SK-N-SH (cell line): ENCODE data around the gene RAB7B. TPM values are rescaled to one million over a fixed set of nuclear protein-coding genes. Genes with fewer than 3 reads are reported as not detected.

Experiments
- CTCF ChIA-PET: fragments of 300-600, 350-600 bp; formaldehyde crosslinking; extraction: SDS; loops from one replicate; lab custom pipeline; 2021; lab: Yijun Ruan, JAX
- POLR2A ChIA-PET: fragments of 350-600 bp; sonication (Branson Sonifier 250); formaldehyde crosslinking; extraction: SDS; loops from one replicate; lab custom pipeline; 2020; ENCODE audit warnings: antibody characterized with exemption, inconsistent platforms; lab: Yijun Ruan, JAX
- DNase-seq: peaks from one replicate; pipeline ENCODE4 v3.0.0; 2012
- H2AFZ ChIP-seq: fragments of 200-600 bp; sonication (generic); 2 replicates; pipeline ENCODE4 v1.8.1; 2016; ENCODE audit warnings: antibody characterized with exemption, mild to moderate bottlenecking, low read depth
- H3F3A ChIP-seq: fragments of 200-600 bp; sonication (generic); replicated peaks from 2 replicates; pipeline ENCODE3; 2016; ENCODE audit warnings: antibody characterized with exemption, mild to moderate bottlenecking; ENCODE audit not compliant: insufficient read depth
- H3K27ac ChIP-seq, 2 experiments: fragments of 200-500 bp in 1 of 2; fragments of 200-600 bp in 1 of 2; sonication (Bioruptor generic) in 1 of 2; sonication (generic), shearing (Covaris generic) in 1 of 2; 2 replicates each; pipeline versions ENCODE4 v1.5.1 to v1.6.1; 2014 to 2016; ENCODE audit warnings: low read depth in 2 of 2, inconsistent platforms in 1 of 2, low read length in 1 of 2, mild to moderate bottlenecking in 1 of 2, mixed read lengths in 1 of 2
- H3K27me3 ChIP-seq: fragments of 200-600 bp; sonication (generic), shearing (Covaris generic); 2 replicates; pipeline ENCODE4 v1.6.1; 2016; ENCODE audit warnings: mixed run types; ENCODE audit not compliant: insufficient read depth
- H3K36me3 ChIP-seq, 2 experiments: fragments of 200-500 bp in 1 of 2; fragments of 200-600 bp in 1 of 2; sonication (Bioruptor generic) in 1 of 2; sonication (generic) in 1 of 2; replicated peaks in 1 of 2; 2 replicates each; pipeline versions ENCODE3 to v1.5.1; 2014 to 2016; ENCODE audit warnings: low read length in 1 of 2, mild to moderate bottlenecking in 1 of 2; ENCODE audit not compliant: insufficient read depth in 2 of 2, control insufficient read depth in 1 of 2
- H3K4me1 ChIP-seq, 2 experiments: fragments of 200-500 bp in 1 of 2; fragments of 200-600 bp in 1 of 2; sonication (Bioruptor generic) in 1 of 2; sonication (generic), shearing (Covaris generic) in 1 of 2; 2 replicates each; pipeline versions ENCODE4 v1.5.1 to v1.6.1; 2014 to 2016; ENCODE audit warnings: low read depth in 1 of 2, low read length in 1 of 2, mixed run types in 1 of 2; ENCODE audit not compliant: insufficient read depth in 2 of 2, control insufficient read depth in 1 of 2
- H3K4me2 ChIP-seq: fragments of 200-600 bp; sonication (generic), shearing (Covaris generic); 2 replicates; pipeline ENCODE4 v1.6.1; 2017; ENCODE audit warnings: mixed run types
- H3K4me3 ChIP-seq, 2 experiments: fragments of 200-500 bp in 1 of 2; fragments of 200-600 bp in 1 of 2; sonication (Bioruptor generic) in 1 of 2; sonication (generic), shearing (Covaris generic) in 1 of 2; 2 replicates each; pipeline versions ENCODE4 v1.5.1 to v1.8.1; 2014 to 2016; ENCODE audit warnings: low read depth in 2 of 2, inconsistent platforms in 1 of 2, low read length in 1 of 2, mild to moderate bottlenecking in 1 of 2, mixed read lengths in 1 of 2, moderate library complexity in 1 of 2
- H3K79me2 ChIP-seq: fragments of 200-600 bp; sonication (generic); 2 replicates; pipeline ENCODE4 v1.8.1; 2017; ENCODE audit warnings: mild to moderate bottlenecking; ENCODE audit not compliant: insufficient read depth
- H3K9ac ChIP-seq: fragments of 200-600 bp; sonication (generic); 2 replicates; pipeline ENCODE4 v1.6.1; 2017; ENCODE audit warnings: mixed run types
- H3K9me2 ChIP-seq: fragments of 200-600 bp; sonication (generic); 2 replicates; pipeline ENCODE4 v1.6.1; 2017; ENCODE audit warnings: mixed run types
- H3K9me3 ChIP-seq: fragments of 200-600 bp; sonication (generic); 2 replicates; pipeline ENCODE4 v1.6.1; 2017; ENCODE audit warnings: mixed run types, mild to moderate bottlenecking, moderate library complexity
- H4K20me1 ChIP-seq: fragments of 200-600 bp; sonication (generic); 2 replicates; pipeline ENCODE4 v1.6.1; 2017; ENCODE audit warnings: mild to moderate bottlenecking, mixed run types; ENCODE audit not compliant: insufficient read depth
- CTCF ChIP-seq: fragments of 200-600 bp; sonication (generic); IDR thresholded peaks from 2 replicates; pipeline ENCODE4 v1.6.1; 2017; ENCODE audit warnings: antibody characterized with exemption, mild to moderate bottlenecking, moderate library complexity
- EP300 ChIP-seq, 2 experiments: IDR thresholded peaks; 2 replicates each; pipeline versions ENCODE4 v1.4.0 to v1.6.1; 2012; ENCODE audit warnings: borderline replicate concordance in 1 of 2, low read depth in 1 of 2, low read length in 1 of 2
- EZH2phosphoT487 ChIP-seq: fragments of 200-600 bp; sonication (generic); IDR thresholded peaks from 2 replicates; pipeline ENCODE4 v1.6.1; 2017; ENCODE audit warnings: low read depth, mixed run types, mild to moderate bottlenecking, antibody characterized with exemption, moderate library complexity, borderline replicate concordance
- IRF3 ChIP-seq: fragments of 150-350 bp; IDR thresholded peaks from 2 replicates; pipeline ENCODE4 v1.6.1; 2016; ENCODE audit warnings: mild to moderate bottlenecking, low read depth, low read length
- MEF2A ChIP-seq: IDR thresholded peaks from 2 replicates; pipeline ENCODE4 v1.4.0; 2012; ENCODE audit warnings: low read depth, borderline replicate concordance
- MXI1 ChIP-seq: IDR thresholded peaks from 2 replicates; pipeline ENCODE4 v1.6.1; 2012; ENCODE audit warnings: mild to moderate bottlenecking, low read depth, low read length, improper control_type of control experiment
- RAD21 ChIP-seq: IDR thresholded peaks from 2 replicates; pipeline ENCODE4 v1.6.1; 2012; ENCODE audit warnings: mild to moderate bottlenecking, low read length
- SMC3 ChIP-seq: IDR thresholded peaks from 2 replicates; pipeline ENCODE4 v1.6.1; 2012; ENCODE audit warnings: low read depth, low read length, improper control_type of control experiment
- WGBS: methylation state at CpG from one replicate; pipeline ENCODE4 v1.1.6; 2017; ENCODE audit warnings: low lambda C conversion rate; 5-methylcytosine and 5-hydroxymethylcytosine counted together
- polyA plus RNA-seq, 3 experiments: library from polyadenylated mRNA; depleted of rRNA; stranded (reverse); fragments of >200 nt; gene quantifications; 2 replicates each; pipeline ENCODE4 v1.2.3, GENCODE V29; 2012

Gene RAB7B
- polyA plus RNA-seq, 1 of the 3 experiments (the other 2 are of a cell fraction): 0.15 TPM

GRCh38 chr1:205985330-205986005 lies 17.7 kb downstream of the RAB7B start:
- Histone ChIP-seq H3K9me3 (no peaks in the 10 kb centered on the region), H3K9ac (no peak overlapping the region), H3K36me3 (no peaks in the 10 kb centered on the region), H4K20me1 (no peaks in the 10 kb centered on the region), H3K4me2 (no peak overlapping the region), H3K79me2 (no peaks in the 10 kb centered on the region), H3K4me3 (no peak overlapping the region), H3K27me3 (no peaks in the 10 kb centered on the region; the same call in 1 of the 2 replicates), H2AFZ (no peak overlapping the region), H3F3A (no peaks in the 10 kb centered on the region), H3K27ac (no peak overlapping the region), H3K9me2 (no peaks in the 10 kb centered on the region), H3K4me1 (peaks cover 0 to 1% of the 10 kb centered on the region in 2 experiments; a peak in 1 of 4 replicates)
- ChIA-PET POLR2A (no interaction called here), CTCF (interaction anchor here (1.2 to 12.5 kb wide), 5 partner anchors 8 to 193 kb away, joined by 3 to 366 read pairs (median 56); no protein-coding TSS in a partner anchor)
- WGBS: 84% methylated on average over 8 of the region's 9 CpGs
- TF ChIP-seq MXI1 (no peak), IRF3 (no peak), MEF2A (no peak), EZH2phosphoT487 (no peak)
- DNase-seq: no peak

DNA sequence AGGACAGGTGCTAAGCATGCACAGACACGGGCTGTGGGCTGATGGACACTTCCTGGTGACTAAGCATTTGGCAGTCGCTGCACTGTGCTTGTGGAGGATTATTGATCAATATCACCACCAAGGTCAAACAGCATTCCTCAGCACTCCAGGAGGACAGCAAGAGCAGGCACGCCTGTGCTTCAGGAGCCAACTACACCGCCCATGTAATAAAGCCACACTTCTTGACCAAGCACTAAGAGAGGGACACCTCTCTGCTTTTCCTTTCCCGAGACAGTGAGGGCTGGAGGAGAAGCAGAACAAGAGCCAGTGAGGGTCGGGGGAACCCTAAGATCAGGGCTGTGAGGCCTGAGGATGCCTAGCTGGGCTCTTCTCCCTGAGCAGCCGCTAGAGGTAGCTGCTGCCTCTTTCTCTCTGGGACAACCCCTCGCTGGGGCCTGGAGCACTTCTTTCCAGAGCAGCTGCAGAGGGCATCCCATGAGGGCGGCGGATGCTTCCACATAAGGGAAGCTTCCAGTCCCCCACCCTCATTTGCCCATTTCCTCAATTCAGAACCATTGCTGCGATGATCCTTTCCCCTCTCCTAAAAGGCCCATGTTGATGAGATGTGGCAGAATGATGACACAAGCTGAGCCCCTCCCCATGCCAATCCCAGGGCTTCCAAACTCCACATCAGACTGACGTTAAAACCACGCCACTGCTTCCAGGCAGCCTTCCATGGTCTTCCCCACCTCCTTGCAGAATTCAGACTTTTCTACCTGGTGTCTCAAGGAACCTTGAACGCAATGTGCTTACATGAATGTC lies 19.1 kb downstream of the RAB7B start:
- 39% methylated on average over 14 of the region's 14 CpGs for WGBS
- no peak overlapping the region for H3K4me2 ChIP-seq
- H4K20me1 ChIP-seq: no peaks in the 10 kb centered on the region
- H3K9me2 ChIP-seq: no peaks in the 10 kb centered on the region
- peak; percentile 74 for DNase-seq
- H3K9ac ChIP-seq: no peak overlapping the region
- no peaks in the 10 kb centered on the region for H3K79me2 ChIP-seq
- ChIA-PET POLR2A (no interaction called here), CTCF (interaction anchor here (0.6 to 12.5 kb wide), 30 partner anchors 8 to 325 kb away, joined by 3 to 366 read pairs (median 4); partner anchors contain the start of genes CTSE and SLC26A9)
- H2AFZ ChIP-seq: no peak overlapping the region
- no peak overlapping the region for H3K27ac ChIP-seq
- H3K36me3 ChIP-seq: no peaks in the 10 kb centered on the region
- H3F3A ChIP-seq: no peaks in the 10 kb centered on the region
- H3K9me3 ChIP-seq: no peaks in the 10 kb centered on the region
- H3K27me3 ChIP-seq: no peaks in the 10 kb centered on the region
- H3K4me1 ChIP-seq: peaks cover 0 to 10% of the 10 kb centered on the region in 2 experiments; a peak in 1 of 4 replicates
- peak; percentile 78 for TF ChIP-seq RAD21
- TF ChIP-seq CTCF: peak; percentile 78
- TF ChIP-seq EP300 (IDR thresholded peaks at IDR 0.05; ENCODE audit: borderline replicate concordance in 1 of 2, low read depth in 1 of 2, low read length in 1 of 2): no peak
- TF ChIP-seq SMC3: peak; percentile 68
- no peak overlapping the region; a peak in 1 of 4 replicates for H3K4me3 ChIP-seq
